Mucosa of descending colon (tissue), 3 donors: ENCODE results near the gene CARD6. TPM values are rescaled to one million over a fixed set of nuclear protein-coding genes. Genes with fewer than 3 reads are reported as not detected.

ENCODE experiments used
- ATAC-seq: fragments of 200-7000 bp; cut with Tn5 transposase; one replicate; pipeline ENCODE4 v1.9.1; 2020; ENCODE audit warnings: mild to moderate bottlenecking, moderate library complexity
- DNase-seq, 3 donors: peaks; one replicate each; pipeline ENCODE4 v3.0.0-alpha.2; 2020
- H3K36me3 ChIP-seq: fragments of 200-600 bp; one replicate; pipeline ENCODE4 v1.8.0; 2021; ENCODE audit warnings: low read depth, mild to moderate bottlenecking
- H3K4me1 ChIP-seq: fragments of 200-600 bp; one replicate; pipeline ENCODE4 v1.8.0; 2021; ENCODE audit warnings: low read depth, mild to moderate bottlenecking
- H3K4me3 ChIP-seq: fragments of 200-600 bp; one replicate; pipeline ENCODE4 v1.8.0; 2021; ENCODE audit warnings: mild to moderate bottlenecking
- H3K9me3 ChIP-seq: fragments of 200-600 bp; one replicate; pipeline ENCODE4 v1.8.0; 2021; ENCODE audit warnings: mild to moderate bottlenecking
- CTCF ChIP-seq: fragments of 200-600 bp; IDR thresholded peaks from one replicate; pipeline ENCODE4 v1.8.0; 2022; ENCODE audit warnings: antibody characterized with exemption, mild to moderate bottlenecking
- intact Hi-C, 2 donors: fragments of 100-400 bp; cut with DNase I in 1 of 2; cut with micrococcal nuclease in 1 of 2; formaldehyde crosslinking; loops; one replicate each; pipeline versions ENCODE4 v1.11.0 to v1.11.1; 2022; cut with DNase I, micrococcal nuclease
- total RNA-seq, 3 donors: library from RNA; stranded (reverse); fragmentation: NEBNext Ultra II Directional in 2 of 3; extraction: Animal tissue kit (Norgen Biotek cat#: 25700) in 2 of 3; gene quantifications; one replicate each; pipeline versions ENCODE4 v1.2.1 to v1.2.4, GENCODE V29; 2021 to 2023
- donor health status: DM: no; HTN: no; CAD: no; lungs with moderate emphysema.
- donor health status: DM: no; HTN: no; CAD: no.
- donor health status: DM: no; HTN: yes; CAD: no.

The CARD6 gene
- total RNA-seq, 3 donors from 2014 or later: 1.7 to 6.3 (median 3.5) TPM

- intact Hi-C loops: loop anchor here in 1 of 2 donors (5.0 kb wide), 1 partner anchor 81 kb away; the partner anchor contains the start of gene TTC33
- ATAC-seq (no peak), DNase-seq (no peak)
- Histone ChIP-seq H3K36me3 (no peaks in the 10 kb centered on the region), H3K9me3 (no peaks in the 10 kb centered on the region), H3K4me1 (peaks cover 5% of the 10 kb centered on the region), H3K4me3 (no peak overlapping the region)
- TF ChIP-seq CTCF: no peak
Measured at GRCh38 chr5:40838086-40838485, 3.1 kb upstream of the CARD6 start.

GRCh38 chr5:40842351-40842750 lies 1.2 kb downstream of the CARD6 start:
- no peaks in the 10 kb centered on the region for H3K36me3 ChIP-seq
- H3K4me1 ChIP-seq: no peaks in the 10 kb centered on the region
- H3K4me3 ChIP-seq: no peak overlapping the region
- intact Hi-C loops: no loop called here
- no peaks in the 10 kb centered on the region for H3K9me3 ChIP-seq
- no peak for ATAC-seq
- no peak for DNase-seq
- no peak for TF ChIP-seq CTCF

- TF ChIP-seq CTCF: no peak
- intact Hi-C loops: no loop called here
- Histone ChIP-seq H3K9me3 (no peaks in the 10 kb centered on the region), H3K4me1 (no peaks in the 10 kb centered on the region), H3K4me3 (no peak overlapping the region), H3K36me3 (no peaks in the 10 kb centered on the region)
- no peak for ATAC-seq
- DNase-seq: no peak
Measured at GRCh38 chr5:40844565-40844964, 3.4 kb downstream of the CARD6 start.

GRCh38 chr5:40846371-40846770 lies 5.2 kb downstream of the CARD6 start:
- no peak overlapping the region for H3K4me3 ChIP-seq
- TF ChIP-seq CTCF: no peak
- no peaks in the 10 kb centered on the region for H3K36me3 ChIP-seq
- intact Hi-C loops: no loop called here
- DNase-seq (no peak), ATAC-seq (no peak)
- no peaks in the 10 kb centered on the region for H3K4me1 ChIP-seq
- H3K9me3 ChIP-seq: no peaks in the 10 kb centered on the region

GRCh38 chr5:40847525-40847924 lies 6.4 kb downstream of the CARD6 start:
- ATAC-seq: no peak
- H3K4me3 ChIP-seq: no peak overlapping the region
- intact Hi-C loops: no loop called here
- H3K9me3 ChIP-seq: no peaks in the 10 kb centered on the region
- no peaks in the 10 kb centered on the region for H3K4me1 ChIP-seq
- DNase-seq: no peak
- no peak for TF ChIP-seq CTCF
- H3K36me3 ChIP-seq: no peaks in the 10 kb centered on the region

- Histone ChIP-seq H3K4me1 (no peaks in the 10 kb centered on the region), H3K4me3 (no peak overlapping the region), H3K36me3 (no peaks in the 10 kb centered on the region), H3K9me3 (no peaks in the 10 kb centered on the region)
- ATAC-seq: no peak
- DNase-seq: no peak
- no peak for TF ChIP-seq CTCF
- intact Hi-C loops: no loop called here
Measured at GRCh38 chr5:40853632-40854192, 12.5 kb downstream of the CARD6 start.
